Tibial nerve (tissue), 4 donors: ENCODE data around the gene RNF138. TPM values are rescaled to one million over a fixed set of nuclear protein-coding genes. Genes with fewer than 3 reads are reported as not detected.

Experiments
- DNase-seq, 2 donors: peaks; one replicate each; pipeline ENCODE4 v3.0.0-alpha.2; 2019; ENCODE audit warnings: low spot score in 2 of 2
- H3K27ac ChIP-seq, 4 donors: fragments of 200-600 bp; sonication (generic) in 3 of 4; one replicate each; pipeline ENCODE4 v1.5.1; 2017 to 2019; ENCODE audit warnings: mild to moderate bottlenecking in 1 of 4
- H3K27me3 ChIP-seq, 2 donors: fragments of 200-600 bp; sonication (generic) in 1 of 2; one replicate each; pipeline versions ENCODE4 v1.5.1 to v1.6.0; 2017 to 2019
- H3K36me3 ChIP-seq, 3 donors: fragments of 200-600 bp; sonication (generic); one replicate each; pipeline ENCODE4 v1.5.1; 2018 to 2019
- H3K4me1 ChIP-seq, 4 donors: fragments of 200-600 bp; sonication (generic) in 3 of 4; one replicate each; pipeline ENCODE4 v1.5.1; 2017 to 2019
- H3K4me3 ChIP-seq, 4 donors: fragments of 200-600 bp; sonication (generic) in 3 of 4; one replicate each; pipeline ENCODE4 v1.5.1; 2017 to 2019; ENCODE audit warnings: mild to moderate bottlenecking in 1 of 4, moderate library complexity in 1 of 4
- H3K9me3 ChIP-seq, 4 donors: fragments of 200-600 bp; sonication (generic) in 3 of 4; one replicate each; pipeline ENCODE4 v1.5.1; 2017 to 2019
- CTCF ChIP-seq, 5 experiments: fragments of 200-600 bp in 3 of 5; fragments of 450-650 bp in 2 of 5; sonication (generic) in 3 of 5; IDR thresholded peaks; one replicate each; pipeline ENCODE4 v1.5.1; 2016 to 2019; ENCODE audit warnings: antibody characterized with exemption in 5 of 5, mild to moderate bottlenecking in 3 of 5, moderate library complexity in 2 of 5
- EP300 ChIP-seq, 2 donors: sonication (generic); formaldehyde crosslinking; IDR thresholded peaks; one replicate each; pipeline ENCODE4 v1.6.1; 2017; ENCODE audit warnings: antibody characterized with exemption in 2 of 2, mild to moderate bottlenecking in 1 of 2
- POLR2A ChIP-seq, 2 donors: fragments of 450-650 bp; IDR thresholded peaks; one replicate each; pipeline ENCODE4 v1.6.1; 2017; ENCODE audit warnings: antibody characterized with exemption in 2 of 2, mild to moderate bottlenecking in 2 of 2, moderate library complexity in 2 of 2
- WGBS, 2 donors: methylation state at CpG; one replicate each; pipeline ENCODE4 v1.1.5; 2018; 5-methylcytosine and 5-hydroxymethylcytosine counted together
- total RNA-seq, 4 donors: library from RNA; depleted of rRNA; stranded (reverse); fragments of >200 nt; gene quantifications; one replicate each; pipeline ENCODE4 v1.1.0, GENCODE V29; 2016

RNF138 gene
- total RNA-seq, 4 donors from 2014 or later: 7.8 to 31.5 (median 15.1) TPM

DNA sequence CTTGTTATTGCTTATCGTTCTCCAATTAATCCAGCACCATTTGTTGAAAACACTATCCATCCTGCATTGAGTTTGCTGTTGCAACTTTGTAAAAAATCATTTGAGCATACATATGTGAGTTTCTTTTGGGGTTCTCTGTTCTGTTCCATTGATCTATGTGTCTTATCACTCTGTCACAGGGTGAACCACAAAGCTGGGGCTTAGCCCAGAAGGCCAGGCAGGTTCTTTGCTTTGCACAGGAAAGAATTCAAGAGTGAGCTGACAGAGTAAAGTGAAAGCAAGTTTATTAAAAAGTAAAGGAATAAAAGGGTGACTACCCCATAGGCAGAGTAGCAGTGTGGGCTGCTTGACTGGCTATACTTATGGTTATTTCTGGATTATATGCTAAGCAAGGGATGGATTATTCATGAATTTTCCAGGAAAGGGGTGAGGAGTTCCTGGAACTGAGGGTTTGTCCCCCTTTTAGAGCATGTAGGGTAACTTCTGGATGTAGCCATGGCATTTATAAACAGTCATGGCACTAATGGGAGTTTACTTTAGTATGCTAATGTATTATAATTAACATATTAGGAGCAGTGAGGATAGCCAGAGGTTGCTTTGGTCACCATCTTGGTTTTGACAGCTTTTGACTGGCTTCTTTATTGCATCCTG lies 46.8 kb downstream of the RNF138 start:
- Histone ChIP-seq H3K36me3 (peaks cover 0 to 7% (median 0%) of the 10 kb centered on the region in 3 donors), H3K4me1 (no peaks in the 10 kb centered on the region), H3K9me3 (no peaks in the 10 kb centered on the region), H3K27me3 (no peaks in the 10 kb centered on the region), H3K4me3 (no peak overlapping the region), H3K27ac (no peak overlapping the region)
- TF ChIP-seq CTCF (IDR thresholded peaks at IDR 0.05) (no peak), POLR2A (IDR thresholded peaks at IDR 0.05) (no peak), EP300 (IDR thresholded peaks at IDR 0.05) (no peak)
- 77 to 95% methylated on average over 1 of the region's 1 CpG for WGBS, 2 donors
- no peak for DNase-seq

DNA sequence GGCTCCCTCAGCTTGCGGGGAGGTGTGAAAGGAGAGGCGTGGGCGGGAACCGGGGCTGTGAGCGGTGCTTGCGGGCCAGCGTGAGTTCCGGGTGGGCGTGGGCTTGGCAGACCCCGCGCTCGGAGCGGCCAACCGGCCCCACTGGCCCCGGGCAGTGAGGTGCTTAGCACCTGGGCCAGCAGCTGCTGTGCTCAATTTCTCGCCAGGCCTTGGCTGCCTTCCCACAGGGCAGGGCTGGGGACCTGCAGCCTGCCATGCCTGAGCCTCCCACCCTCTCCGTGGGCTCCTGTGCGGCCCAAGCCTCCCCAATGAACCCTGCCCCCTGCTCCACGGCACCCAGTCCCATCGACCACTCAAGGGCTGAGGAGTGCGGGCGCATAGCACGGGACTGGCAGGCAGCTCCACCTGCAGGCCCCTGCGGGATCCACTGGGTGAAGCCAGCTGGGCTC lies 48.2 kb downstream of the RNF138 start:
- TF ChIP-seq POLR2A (IDR thresholded peaks at IDR 0.05): no peak
- TF ChIP-seq CTCF (IDR thresholded peaks at IDR 0.05): no peak
- no peak for TF ChIP-seq EP300 (IDR thresholded peaks at IDR 0.05)
- WGBS, 2 donors: 95 to 97% methylated on average over 23 to 24 of the region's 24 CpGs
- H3K4me1 ChIP-seq: no peaks in the 10 kb centered on the region
- no peak overlapping the region for H3K27ac ChIP-seq
- no peaks in the 10 kb centered on the region for H3K27me3 ChIP-seq
- H3K36me3 ChIP-seq: no peaks in the 10 kb centered on the region
- no peak overlapping the region for H3K4me3 ChIP-seq
- H3K9me3 ChIP-seq: no peaks in the 10 kb centered on the region
- no peak for DNase-seq

DNA sequence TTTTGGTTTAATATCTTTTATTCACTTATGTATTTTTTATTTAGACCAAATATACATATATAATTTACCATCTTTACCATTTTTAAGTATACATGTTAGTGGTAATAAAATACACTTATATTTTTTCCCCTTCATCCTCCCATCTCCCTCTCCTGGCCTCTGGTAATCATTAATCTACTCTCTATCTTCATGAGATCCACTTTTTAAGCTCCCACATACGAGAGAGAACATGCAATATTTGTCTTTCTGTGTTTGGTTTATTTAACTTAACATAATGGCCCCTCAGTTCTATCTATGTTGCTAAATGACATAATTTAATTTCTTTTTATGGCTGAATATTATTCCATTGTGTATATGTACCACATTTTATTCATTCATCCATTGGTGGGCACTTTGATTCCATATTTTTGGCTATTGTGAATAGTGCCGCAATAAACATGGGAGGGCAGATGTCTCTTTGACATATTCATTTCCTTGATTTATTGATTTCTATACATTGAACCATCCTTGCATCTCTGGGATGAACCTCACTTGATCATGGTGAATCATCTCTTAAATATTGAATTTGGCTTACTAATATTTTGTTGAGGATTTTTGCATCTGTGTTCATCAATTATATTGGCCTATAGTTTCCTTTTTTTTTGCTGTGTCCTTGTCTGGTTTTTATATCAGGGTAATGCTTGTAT lies 56.7 kb downstream of the RNF138 start:
- Histone ChIP-seq H3K9me3 (no peaks in the 10 kb centered on the region), H3K27ac (no peak overlapping the region), H3K36me3 (no peaks in the 10 kb centered on the region), H3K27me3 (no peaks in the 10 kb centered on the region), H3K4me1 (no peaks in the 10 kb centered on the region), H3K4me3 (no peak overlapping the region)
- no peak for TF ChIP-seq EP300 (IDR thresholded peaks at IDR 0.05)
- no peak for TF ChIP-seq POLR2A (IDR thresholded peaks at IDR 0.05)
- TF ChIP-seq CTCF (IDR thresholded peaks at IDR 0.05): no peak
- no peak for DNase-seq
- WGBS, 2 donors: 52 to 66% methylated on average over 2 of the region's 2 CpGs

- TF ChIP-seq POLR2A (IDR thresholded peaks at IDR 0.05) (no peak), CTCF (IDR thresholded peaks at IDR 0.05) (no peak), EP300 (IDR thresholded peaks at IDR 0.05) (no peak)
- Histone ChIP-seq H3K27me3 (no peaks in the 10 kb centered on the region), H3K4me1 (peaks cover 0 to 2% (median 0%) of the 10 kb centered on the region in 4 donors), H3K9me3 (no peaks in the 10 kb centered on the region), H3K36me3 (no peaks in the 10 kb centered on the region), H3K27ac (no peak overlapping the region), H3K4me3 (no peak overlapping the region)
- 90% methylated on average over 5 of the region's 5 CpGs for WGBS, 2 donors
- DNase-seq: no peak
Measured at GRCh38 chr18:32152705-32153448, 61.2 kb downstream of the RNF138 start.

- Histone ChIP-seq H3K36me3 (no peaks in the 10 kb centered on the region), H3K9me3 (no peaks in the 10 kb centered on the region), H3K4me1 (peaks cover 0 to 9% (median 0%) of the 10 kb centered on the region in 4 donors), H3K4me3 (no peak overlapping the region), H3K27me3 (no peaks in the 10 kb centered on the region), H3K27ac (no peak overlapping the region)
- no peak for DNase-seq
- no peak for TF ChIP-seq EP300 (IDR thresholded peaks at IDR 0.05)
- TF ChIP-seq CTCF (IDR thresholded peaks at IDR 0.05): no peak
- TF ChIP-seq POLR2A (IDR thresholded peaks at IDR 0.05): no peak
Measured at GRCh38 chr18:32156855-32157254, 65.2 kb downstream of the RNF138 start.
